HG03571 (cell line): Measurements from ENCODE around the gene JAKMIP1.
A peak's percentile ranks its signal among the peaks of the same experiment; 100 is the strongest.
"Not testable (repeated sequence)": the region's sequence is repeated elsewhere in the genome, so short reads cannot be mapped to it uniquely, and the experiment has no call there.

Source experiments
- ATAC-seq: cut with Tn5 transposase; IDR thresholded peaks from one replicate; pipeline ENCODE4 v1.9.1; 2021; ENCODE audit not compliant: unreplicated experiment

Gene JAKMIP1

GRCh38 chr4:5999356-5999755 is 201.0 kb downstream of the JAKMIP1 start:
- ATAC-seq, result no peak

- peak; percentile 72 for ATAC-seq
Observed at GRCh38 chr4:5998333-5998936, 201.9 kb downstream of the JAKMIP1 start.

GRCh38 chr4:5996641-5997040 is 203.7 kb downstream of the JAKMIP1 start:
- no peak for ATAC-seq

DNA sequence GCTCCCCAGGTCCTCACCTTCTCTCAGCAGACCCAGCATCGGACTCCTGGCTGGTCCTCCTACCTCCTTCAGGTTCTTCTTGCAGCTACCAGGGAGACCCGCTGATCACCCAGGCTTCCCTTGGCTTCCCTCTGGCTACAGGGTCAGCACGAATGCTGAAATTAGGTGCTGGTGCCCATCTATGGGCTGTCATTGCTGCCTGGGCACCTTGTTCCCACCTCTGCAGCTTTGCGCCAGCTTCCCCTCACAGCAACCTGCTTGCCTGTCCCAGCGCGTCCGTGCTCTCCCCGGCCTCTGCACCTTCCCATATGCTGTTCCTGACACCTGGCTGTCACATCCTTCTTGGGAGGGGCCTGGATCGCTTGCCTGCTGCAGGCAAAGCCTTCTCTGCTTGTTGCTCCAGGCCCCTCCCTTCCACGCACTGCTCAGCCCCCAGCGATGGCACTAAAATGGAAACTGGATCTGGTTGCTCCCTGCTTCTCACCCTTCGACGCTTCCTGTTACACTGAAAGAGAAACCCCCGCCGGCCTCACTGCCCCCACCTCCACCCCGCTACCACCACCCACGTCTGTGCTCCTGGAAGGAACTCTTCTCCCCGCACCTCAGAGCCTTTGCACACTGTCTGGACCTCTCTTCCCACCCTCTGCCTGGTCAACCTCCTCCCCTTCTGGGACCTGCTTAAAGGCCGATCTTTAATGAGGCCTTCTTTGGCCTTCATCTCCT is 204.3 kb downstream of the JAKMIP1 start:
- no peak for ATAC-seq

GRCh38 chr4:5993876-5994811 is 206.2 kb downstream of the JAKMIP1 start:
- no peak for ATAC-seq

DNA sequence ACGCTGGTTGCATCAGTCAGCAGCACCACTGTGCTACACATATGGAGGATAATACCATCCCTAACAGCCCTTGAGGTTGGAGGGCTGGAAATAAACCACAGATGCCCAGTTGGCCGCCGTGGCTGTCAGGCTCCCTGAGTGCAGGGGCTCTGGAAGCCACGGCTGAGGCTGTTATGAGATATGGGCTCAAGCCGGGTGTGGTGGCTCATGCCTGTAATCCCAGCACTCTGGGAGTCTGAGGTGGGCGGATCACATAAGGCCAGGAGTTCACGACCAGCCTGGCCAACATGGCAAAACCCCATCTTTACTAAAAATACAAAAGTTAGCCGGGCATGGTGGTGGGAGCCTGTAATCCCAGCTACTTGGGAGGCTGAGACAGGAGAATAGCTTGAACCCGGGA is 207.0 kb downstream of the JAKMIP1 start:
- ATAC-seq, result not testable (repeated sequence)

GRCh38 chr4:5992828-5993321 is 207.5 kb downstream of the JAKMIP1 start:
- ATAC-seq, result no peak

- no peak for ATAC-seq
Observed at GRCh38 chr4:5992171-5992827, 208.1 kb downstream of the JAKMIP1 start.

DNA sequence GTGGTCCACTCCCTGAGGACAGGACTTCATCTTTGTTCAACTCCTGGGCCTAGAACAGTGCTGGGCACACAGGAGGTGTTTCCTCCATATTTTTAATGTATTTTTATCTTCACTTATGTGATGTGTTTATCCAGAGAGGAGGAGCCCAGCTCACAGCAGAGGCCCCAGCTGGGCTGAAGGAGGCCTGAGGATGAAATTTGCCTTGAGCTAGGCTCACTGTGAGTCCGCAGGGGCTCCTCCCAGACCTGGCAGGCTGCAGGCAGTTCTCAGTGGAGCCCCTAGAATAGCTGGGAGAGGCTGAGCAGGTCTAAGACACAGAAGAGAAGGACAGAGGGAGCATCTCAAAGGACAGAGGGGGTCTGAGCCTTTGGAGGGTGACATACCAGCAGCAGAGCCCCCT is 208.9 kb downstream of the JAKMIP1 start:
- ATAC-seq, result no peak

DNA sequence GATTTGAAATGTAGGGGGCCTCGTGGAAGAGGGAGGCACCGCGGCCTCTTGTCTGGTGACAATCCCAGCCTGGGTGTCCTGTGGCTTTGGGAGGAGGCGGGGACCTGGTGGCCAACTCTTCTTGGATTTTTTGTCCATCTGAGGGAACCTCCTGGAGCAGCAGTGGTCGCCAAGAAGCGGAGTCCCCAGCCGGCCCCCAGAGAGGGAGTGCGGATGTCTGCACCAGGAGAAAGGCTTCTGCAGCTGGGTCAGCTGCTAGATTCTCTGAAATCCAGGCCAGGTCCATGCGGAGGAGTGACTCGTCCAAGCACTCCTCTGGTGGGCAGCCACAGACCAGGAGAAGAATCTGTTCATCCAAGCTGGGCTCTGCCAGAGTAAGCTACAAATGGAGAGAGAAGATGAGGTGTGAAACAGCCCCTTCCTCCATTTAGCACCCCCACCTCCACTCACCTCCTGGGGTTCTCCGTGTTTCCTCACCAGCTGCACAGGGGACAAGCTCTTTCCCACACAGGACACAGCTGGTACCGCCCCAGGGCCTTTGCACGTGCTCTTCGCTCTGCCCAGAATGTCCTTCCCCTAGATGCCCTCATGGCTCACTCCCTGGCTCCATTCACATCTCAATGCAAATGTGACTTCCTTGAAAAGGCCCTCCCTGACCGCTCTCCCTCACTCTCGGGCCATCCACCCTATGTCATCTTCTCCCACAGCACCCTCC is 209.7 kb downstream of the JAKMIP1 start:
- no peak for ATAC-seq

GRCh38 chr4:5989236-5990225 is 210.8 kb downstream of the JAKMIP1 start:
- ATAC-seq, result no peak

- ATAC-seq, result no peak
Observed at GRCh38 chr4:5988086-5988845, 212.1 kb downstream of the JAKMIP1 start.

GRCh38 chr4:5984843-5985242 is 215.5 kb downstream of the JAKMIP1 start:
- no peak for ATAC-seq

- ATAC-seq, result no peak
Observed at GRCh38 chr4:5982156-5982973, 218.0 kb downstream of the JAKMIP1 start.

GRCh38 chr4:5980436-5981155 is 219.8 kb downstream of the JAKMIP1 start:
- no peak for ATAC-seq

DNA sequence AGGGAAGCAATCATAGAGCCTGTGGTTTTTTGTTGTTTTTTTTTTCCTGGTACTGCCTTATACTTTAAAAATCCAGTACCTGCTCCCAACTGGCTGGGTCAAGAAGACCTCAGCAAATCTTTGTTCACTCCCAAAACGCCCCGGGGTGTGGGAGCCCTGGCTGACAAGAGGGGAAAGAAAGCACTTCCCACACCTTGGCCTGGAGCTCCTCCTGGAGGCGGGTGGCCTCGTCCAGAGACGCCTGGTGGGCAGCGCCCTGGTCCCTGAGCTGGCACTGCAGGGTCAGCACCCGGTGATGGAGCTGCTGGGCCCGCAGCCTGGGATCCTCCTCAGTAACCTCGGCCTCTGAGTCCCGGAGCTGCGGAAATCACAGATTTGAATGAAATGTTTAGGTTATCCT is 220.4 kb downstream of the JAKMIP1 start:
- ATAC-seq, result no peak

DNA sequence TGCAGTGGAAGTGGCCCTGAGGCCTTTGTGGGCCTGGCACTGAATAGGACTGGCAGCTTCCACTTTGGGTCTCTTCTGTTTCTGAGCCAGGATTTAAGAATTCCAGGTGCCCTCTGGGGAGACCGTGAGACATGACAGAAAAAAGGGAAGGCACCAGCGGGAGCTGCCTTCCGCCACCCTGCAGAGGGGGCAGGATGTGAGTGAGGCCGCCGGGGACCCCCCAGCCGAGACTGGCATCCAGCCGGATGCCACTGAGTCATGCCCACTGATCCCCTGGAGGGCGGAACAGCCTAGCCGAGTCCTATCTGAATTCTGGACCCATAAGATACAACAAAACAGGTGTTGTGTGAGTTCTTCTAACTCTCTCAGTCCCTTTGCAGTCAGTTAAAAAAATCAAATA is 223.4 kb downstream of the JAKMIP1 start:
- no peak for ATAC-seq
